ENCODE measurements around the gene RAB7A. TPM values are rescaled to one million over a fixed set of nuclear protein-coding genes. Genes with fewer than 3 reads are reported as not detected.
A peak's percentile ranks its signal among the peaks of the same experiment; 100 is the strongest.

The RAB7A gene
- 100 to 1,000 TPM; 222 to 281 (median 253) TPM for polyA plus RNA-seq (ENCODE audit: insufficient read length in 4 of 4)

- DNase-seq (ENCODE audit: low read depth in 4 of 4, low spot score in 3 of 4), result peak; percentile 91 to 97 (median 96)
These were observed at the start of gene RAB7A for GRCh38 chr3:128726023-128727016. Gene RAB7A (plus strand): TSS chr3:128726183. CDS start chr3:128795368, 69,185 bp downstream.

- no peak for DNase-seq (ENCODE audit: low read depth in 4 of 4, low spot score in 3 of 4)
These were observed 46.6 kb upstream of the RAB7A start for GRCh38 chr3:128679338-128679737.

GRCh38 chr3:128680603-128681368 is 45.2 kb upstream of the RAB7A start:
- peak; percentile 92 to 97 (median 95) for DNase-seq (ENCODE audit: low read depth in 4 of 4, low spot score in 3 of 4)

GRCh38 chr3:128681369-128681829 is 44.6 kb upstream of the RAB7A start:
- DNase-seq (ENCODE audit: low read depth in 4 of 4, low spot score in 3 of 4), result peak in 1 of 4 donors; percentile 44

GRCh38 chr3:128683957-128684356 is 42.0 kb upstream of the RAB7A start:
- no peak for DNase-seq (ENCODE audit: low read depth in 4 of 4, low spot score in 3 of 4)

- no peak for DNase-seq (ENCODE audit: low read depth in 4 of 4, low spot score in 3 of 4)
These were observed 40.8 kb upstream of the RAB7A start for GRCh38 chr3:128684986-128685726.

GRCh38 chr3:128686465-128686864 is 39.5 kb upstream of the RAB7A start:
- DNase-seq (ENCODE audit: low read depth in 4 of 4, low spot score in 3 of 4), result no peak

GRCh38 chr3:128689060-128689459 is 36.9 kb upstream of the RAB7A start:
- DNase-seq (ENCODE audit: low read depth in 4 of 4, low spot score in 3 of 4), result no peak

- DNase-seq (ENCODE audit: low read depth in 4 of 4, low spot score in 3 of 4), result no peak
These were observed 32.3 kb upstream of the RAB7A start for GRCh38 chr3:128693696-128694095.

- DNase-seq (ENCODE audit: low read depth in 4 of 4, low spot score in 3 of 4), result no peak
These were observed 28.6 kb upstream of the RAB7A start for GRCh38 chr3:128697341-128697740.

- no peak for DNase-seq (ENCODE audit: low read depth in 4 of 4, low spot score in 3 of 4)
These were observed 27.6 kb upstream of the RAB7A start for GRCh38 chr3:128698211-128699047.

- no peak for DNase-seq (ENCODE audit: low read depth in 4 of 4, low spot score in 3 of 4)
These were observed 24.4 kb upstream of the RAB7A start for GRCh38 chr3:128701342-128702212.

- DNase-seq (ENCODE audit: low read depth in 4 of 4, low spot score in 3 of 4), result no peak
These were observed 23.6 kb upstream of the RAB7A start for GRCh38 chr3:128702391-128702790.

- DNase-seq (ENCODE audit: low read depth in 4 of 4, low spot score in 3 of 4), result no peak
These were observed 22.4 kb upstream of the RAB7A start for GRCh38 chr3:128703561-128703960.

GRCh38 chr3:128706086-128706615 is 19.8 kb upstream of the RAB7A start:
- DNase-seq (ENCODE audit: low read depth in 4 of 4, low spot score in 3 of 4), result no peak

GRCh38 chr3:128707928-128708494 is 18.0 kb upstream of the RAB7A start:
- DNase-seq (ENCODE audit: low read depth in 4 of 4, low spot score in 3 of 4), result no peak

- no peak for DNase-seq (ENCODE audit: low read depth in 4 of 4, low spot score in 3 of 4)
These were observed 16.9 kb upstream of the RAB7A start for GRCh38 chr3:128709038-128709437.

All from left renal pelvis (tissue), 4 donors.